Endothelial cell (in vitro differentiated cells): Measurements from ENCODE around the gene CNPY3. TPM values are rescaled to one million over a fixed set of nuclear protein-coding genes. Genes with fewer than 3 reads are reported as not detected.

Source experiments
- DNase-seq: peaks from one replicate; pipeline ENCODE4 v3.0.0; 2021; ENCODE audit warnings: low spot score
- H3K27ac Mint-ChIP-seq: one replicate; pipeline ENCODE4 v1.8.0; 2021; ENCODE audit warnings: mixed read lengths, inconsistent platforms; ENCODE audit not compliant: unreplicated experiment
- H3K27me3 Mint-ChIP-seq: one replicate; pipeline ENCODE4 v1.8.0; 2021; ENCODE audit warnings: mild to moderate bottlenecking, moderate library complexity, mixed read lengths, inconsistent platforms; ENCODE audit not compliant: unreplicated experiment
- H3K36me3 Mint-ChIP-seq: one replicate; pipeline ENCODE4 v1.8.0; 2021; ENCODE audit warnings: mild to moderate bottlenecking, low read depth, mixed read lengths, inconsistent platforms; ENCODE audit not compliant: unreplicated experiment
- H3K4me1 Mint-ChIP-seq: one replicate; pipeline ENCODE4 v1.8.0; 2021; ENCODE audit warnings: mild to moderate bottlenecking, mixed read lengths, inconsistent platforms; ENCODE audit not compliant: unreplicated experiment
- H3K4me3 Mint-ChIP-seq: one replicate; pipeline ENCODE4 v1.8.0; 2021; ENCODE audit warnings: mild to moderate bottlenecking, mixed read lengths, inconsistent platforms; ENCODE audit not compliant: unreplicated experiment
- H3K9me3 Mint-ChIP-seq: one replicate; pipeline ENCODE4 v1.8.0; 2021; ENCODE audit warnings: mixed read lengths, inconsistent platforms; ENCODE audit not compliant: unreplicated experiment
- total RNA-seq: library from RNA; stranded (reverse); fragmentation: NEBNext Ultra II Directional; extraction: Animal tissue kit (Norgen Biotek cat#: 25700); gene quantifications from one replicate; pipeline ENCODE4 v1.2.1, GENCODE V29; 2021; ENCODE audit not compliant: unreplicated experiment
- TF ChIP-seq, protein P1 (sequence below): fragments of 200-600 bp; sonication (generic); IDR thresholded peaks from one replicate; pipeline ENCODE4 v1.5.0; 2021; ENCODE audit warnings: antibody characterized with exemption; ENCODE audit not compliant: unreplicated experiment

Gene CNPY3
- total RNA-seq, 1 donor from 2014 or later = 106 TPM

DNA sequence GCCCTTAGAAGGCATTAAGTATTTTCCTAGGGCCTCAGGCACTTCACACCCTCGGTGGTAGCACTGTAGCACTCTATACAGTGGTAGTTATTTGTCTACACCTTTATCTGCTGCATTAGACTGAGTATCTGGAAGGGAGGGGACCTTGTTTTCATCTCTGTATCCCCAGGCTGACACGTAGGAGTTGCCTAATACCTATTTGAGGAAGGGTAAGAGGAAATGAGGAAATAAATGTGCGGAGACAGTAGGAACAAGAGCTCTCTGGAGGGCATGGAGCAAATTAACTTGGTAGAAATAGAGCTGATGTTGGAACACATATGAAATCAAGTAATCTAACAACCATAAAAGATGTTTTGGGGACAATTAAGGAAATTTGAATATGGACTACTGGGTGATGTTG is 3.9 kb downstream of the CNPY3 start:
- peaks cover 34% of the 10 kb centered on the region for H3K36me3 Mint-ChIP-seq
- no peaks in the 10 kb centered on the region for H3K9me3 Mint-ChIP-seq
- no peak for DNase-seq
- H3K4me3 Mint-ChIP-seq = no peak overlapping the region
- TF ChIP-seq, protein P1, sequence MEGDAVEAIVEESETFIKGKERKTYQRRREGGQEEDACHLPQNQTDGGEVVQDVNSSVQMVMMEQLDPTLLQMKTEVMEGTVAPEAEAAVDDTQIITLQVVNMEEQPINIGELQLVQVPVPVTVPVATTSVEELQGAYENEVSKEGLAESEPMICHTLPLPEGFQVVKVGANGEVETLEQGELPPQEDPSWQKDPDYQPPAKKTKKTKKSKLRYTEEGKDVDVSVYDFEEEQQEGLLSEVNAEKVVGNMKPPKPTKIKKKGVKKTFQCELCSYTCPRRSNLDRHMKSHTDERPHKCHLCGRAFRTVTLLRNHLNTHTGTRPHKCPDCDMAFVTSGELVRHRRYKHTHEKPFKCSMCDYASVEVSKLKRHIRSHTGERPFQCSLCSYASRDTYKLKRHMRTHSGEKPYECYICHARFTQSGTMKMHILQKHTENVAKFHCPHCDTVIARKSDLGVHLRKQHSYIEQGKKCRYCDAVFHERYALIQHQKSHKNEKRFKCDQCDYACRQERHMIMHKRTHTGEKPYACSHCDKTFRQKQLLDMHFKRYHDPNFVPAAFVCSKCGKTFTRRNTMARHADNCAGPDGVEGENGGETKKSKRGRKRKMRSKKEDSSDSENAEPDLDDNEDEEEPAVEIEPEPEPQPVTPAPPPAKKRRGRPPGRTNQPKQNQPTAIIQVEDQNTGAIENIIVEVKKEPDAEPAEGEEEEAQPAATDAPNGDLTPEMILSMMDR = no peak
- peaks cover 6% of the 10 kb centered on the region for H3K27me3 Mint-ChIP-seq
- H3K27ac Mint-ChIP-seq = peak overlapping the region; percentile 53
- peaks cover 55% of the 10 kb centered on the region for H3K4me1 Mint-ChIP-seq

DNA sequence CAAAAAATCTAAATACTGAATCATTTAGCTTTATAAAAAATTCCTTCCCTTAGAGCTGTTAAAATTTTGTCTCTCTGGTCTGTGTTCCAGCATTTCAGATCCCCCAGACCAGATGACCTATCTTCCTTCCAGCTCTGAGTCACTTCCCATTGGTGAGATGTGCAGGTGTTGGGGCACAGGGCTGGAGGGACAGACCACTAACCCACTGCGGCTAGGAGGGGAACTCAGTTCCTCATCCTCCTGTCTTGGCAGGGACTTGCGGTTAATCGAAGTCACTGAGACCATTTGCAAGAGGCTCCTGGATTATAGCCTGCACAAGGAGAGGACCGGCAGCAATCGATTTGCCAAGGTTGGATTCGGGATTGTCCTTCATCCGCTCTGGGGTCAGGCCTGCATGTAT is 6.0 kb downstream of the CNPY3 start:
- TF ChIP-seq, protein P1 = no peak

DNA sequence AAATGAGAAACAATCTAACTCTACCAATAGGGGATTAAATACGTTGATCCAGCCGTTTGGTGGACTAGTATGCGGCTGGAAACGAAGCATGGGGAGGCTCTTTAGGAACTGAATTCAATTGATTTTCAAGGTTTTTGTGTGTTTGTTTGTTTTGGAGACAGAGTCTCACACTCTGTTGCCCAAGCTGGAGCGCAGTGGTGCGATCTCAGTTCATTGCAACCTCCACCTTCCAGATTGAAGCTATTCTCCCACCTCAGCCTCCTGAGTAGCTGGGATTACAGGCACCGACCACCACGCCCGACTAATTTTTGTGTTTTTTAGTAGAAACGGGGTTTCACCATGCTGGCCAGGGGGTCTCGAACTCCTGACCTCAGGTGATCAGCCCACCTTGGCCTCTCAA is 7.1 kb downstream of the CNPY3 start:
- H3K4me1 Mint-ChIP-seq = peaks cover 37% of the 10 kb centered on the region
- peaks cover 38% of the 10 kb centered on the region for H3K36me3 Mint-ChIP-seq
- no peaks in the 10 kb centered on the region for H3K9me3 Mint-ChIP-seq
- DNase-seq = no peak
- no peak overlapping the region for H3K27ac Mint-ChIP-seq
- H3K27me3 Mint-ChIP-seq = no peaks in the 10 kb centered on the region
- H3K4me3 Mint-ChIP-seq = peak overlapping the region; percentile 56
- TF ChIP-seq, protein P1 = no peak

More for the DNA sequence above, 6.0 kb downstream of the CNPY3 start:
- no peak overlapping the region for H3K27ac Mint-ChIP-seq
- no peak overlapping the region for H3K4me3 Mint-ChIP-seq
- H3K9me3 Mint-ChIP-seq = no peaks in the 10 kb centered on the region
- H3K27me3 Mint-ChIP-seq = peaks cover under 1% of the 10 kb centered on the region
- no peak for DNase-seq
- peaks cover 40% of the 10 kb centered on the region for H3K36me3 Mint-ChIP-seq
- peaks cover 46% of the 10 kb centered on the region for H3K4me1 Mint-ChIP-seq

DNA sequence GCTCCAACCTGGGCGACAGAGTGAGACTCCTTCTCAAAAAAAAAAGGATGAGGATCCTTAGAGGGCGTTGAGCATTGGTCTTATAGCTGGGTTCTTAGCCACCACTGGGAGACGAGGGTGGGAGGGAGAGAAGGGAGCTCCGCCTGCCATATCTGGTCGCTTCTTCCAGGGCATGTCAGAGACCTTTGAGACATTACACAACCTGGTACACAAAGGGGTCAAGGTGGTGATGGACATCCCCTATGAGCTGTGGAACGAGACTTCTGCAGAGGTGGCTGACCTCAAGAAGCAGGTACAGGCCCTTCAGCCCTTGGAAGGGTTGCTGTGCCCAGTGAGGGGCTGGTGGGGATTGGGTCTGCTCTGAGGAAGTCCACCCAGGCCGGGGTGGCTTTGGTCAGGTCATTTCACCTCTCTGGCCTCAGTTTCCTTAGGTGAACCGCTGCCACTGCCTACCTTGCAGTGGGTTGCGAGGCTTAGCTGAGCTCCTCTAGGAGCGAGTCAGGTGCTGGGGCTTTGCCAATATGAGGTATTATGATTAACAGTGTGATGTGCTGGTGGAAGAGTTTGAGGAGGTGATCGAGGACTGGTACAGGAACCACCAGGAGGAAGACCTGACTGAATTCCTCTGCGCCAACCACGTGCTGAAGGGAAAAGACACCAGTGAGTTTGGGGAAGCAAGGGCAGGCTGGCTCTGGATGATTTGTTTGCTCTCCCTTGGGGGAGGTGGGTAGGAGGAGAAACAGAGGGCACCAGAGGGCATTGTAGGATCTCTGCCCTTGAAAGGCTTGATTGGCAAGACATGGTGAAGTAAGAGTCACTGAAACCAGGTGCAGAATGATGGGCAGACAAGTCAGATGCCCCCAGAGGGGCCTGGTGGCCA is 8.5 kb downstream of the CNPY3 start:
- H3K36me3 Mint-ChIP-seq = peaks cover 31% of the 10 kb centered on the region
- TF ChIP-seq, protein P1 = no peak
- no peaks in the 10 kb centered on the region for H3K27me3 Mint-ChIP-seq
- H3K27ac Mint-ChIP-seq = no peak overlapping the region
- peaks cover 26% of the 10 kb centered on the region for H3K4me1 Mint-ChIP-seq
- no peaks in the 10 kb centered on the region for H3K9me3 Mint-ChIP-seq
- H3K4me3 Mint-ChIP-seq = peak overlapping the region; percentile 39
- DNase-seq = no peak

DNA sequence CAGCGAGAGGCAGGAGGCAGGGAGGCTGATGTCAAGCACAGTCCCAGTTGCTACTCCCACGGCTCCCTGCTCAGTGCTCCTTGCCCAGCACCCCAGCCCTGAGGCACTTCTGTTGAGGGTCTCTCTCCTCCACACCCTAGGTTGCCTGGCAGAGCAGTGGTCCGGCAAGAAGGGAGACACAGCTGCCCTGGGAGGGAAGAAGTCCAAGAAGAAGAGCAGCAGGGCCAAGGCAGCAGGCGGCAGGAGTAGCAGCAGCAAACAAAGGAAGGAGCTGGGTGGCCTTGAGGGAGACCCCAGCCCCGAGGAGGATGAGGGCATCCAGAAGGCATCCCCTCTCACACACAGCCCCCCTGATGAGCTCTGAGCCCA is 9.1 kb downstream of the CNPY3 start:
- peaks cover 21% of the 10 kb centered on the region for H3K4me1 Mint-ChIP-seq
- no peaks in the 10 kb centered on the region for H3K9me3 Mint-ChIP-seq
- H3K4me3 Mint-ChIP-seq = no peak overlapping the region
- DNase-seq = no peak
- H3K27me3 Mint-ChIP-seq = no peaks in the 10 kb centered on the region
- peaks cover 33% of the 10 kb centered on the region for H3K36me3 Mint-ChIP-seq
- TF ChIP-seq, protein P1 = no peak
- H3K27ac Mint-ChIP-seq = no peak overlapping the region
